LNCaP clone FGC (cell line): Measurements from ENCODE around the gene ZNF467.

ENCODE experiments used
- DNase-seq: peaks from one replicate; pipeline ENCODE4 v3.0.0-alpha.2; 2011; ENCODE audit warnings: low read depth
- H3K4me3 ChIP-seq: 2 replicates; pipeline ENCODE4 v1.5.1; 2011; ENCODE audit warnings: mild to moderate bottlenecking, low read depth, low read length, control low read depth
- CTCF ChIP-seq: IDR thresholded peaks from 2 replicates; pipeline ENCODE4 v1.5.1; 2012; ENCODE audit warnings: mild to moderate bottlenecking; ENCODE audit not compliant: control insufficient read depth, insufficient read depth; ENCODE audit errors: extremely low read depth

Gene ZNF467

GRCh38 chr7:149727899-149728476 lies 45.4 kb downstream of the ZNF467 start:
- no peak for TF ChIP-seq CTCF
- no peak overlapping the region for H3K4me3 ChIP-seq
- no peak for DNase-seq

GRCh38 chr7:149727053-149727898 lies 46.1 kb downstream of the ZNF467 start:
- DNase-seq = no peak
- H3K4me3 ChIP-seq = no peak overlapping the region
- no peak for TF ChIP-seq CTCF

- DNase-seq = no peak
- H3K4me3 ChIP-seq = no peak overlapping the region
- no peak for TF ChIP-seq CTCF
These were observed 47.5 kb downstream of the ZNF467 start for GRCh38 chr7:149725916-149726315.

GRCh38 chr7:149725426-149725821 lies 48.0 kb downstream of the ZNF467 start:
- DNase-seq = no peak
- H3K4me3 ChIP-seq = no peak overlapping the region
- no peak for TF ChIP-seq CTCF

GRCh38 chr7:149724661-149725425 lies 48.5 kb downstream of the ZNF467 start:
- no peak for DNase-seq
- TF ChIP-seq CTCF = no peak
- H3K4me3 ChIP-seq = no peak overlapping the region

- no peak overlapping the region for H3K4me3 ChIP-seq
- no peak for TF ChIP-seq CTCF
- no peak for DNase-seq
These were observed 49.4 kb downstream of the ZNF467 start for GRCh38 chr7:149723795-149724495.
